HG02970 (cell line): ENCODE data around the gene ZFAND3.
"Not testable (repeated sequence)": the region's sequence is repeated elsewhere in the genome, so short reads cannot be mapped to it uniquely, and the experiment has no call there.

Experiments
- ATAC-seq: cut with Tn5 transposase; IDR thresholded peaks from one replicate; pipeline ENCODE4 v1.9.1; 2021; ENCODE audit warnings: mild to moderate bottlenecking, moderate library complexity, moderate number of reproducible peaks; ENCODE audit not compliant: unreplicated experiment, low FRiP score

The ZFAND3 gene

DNA sequence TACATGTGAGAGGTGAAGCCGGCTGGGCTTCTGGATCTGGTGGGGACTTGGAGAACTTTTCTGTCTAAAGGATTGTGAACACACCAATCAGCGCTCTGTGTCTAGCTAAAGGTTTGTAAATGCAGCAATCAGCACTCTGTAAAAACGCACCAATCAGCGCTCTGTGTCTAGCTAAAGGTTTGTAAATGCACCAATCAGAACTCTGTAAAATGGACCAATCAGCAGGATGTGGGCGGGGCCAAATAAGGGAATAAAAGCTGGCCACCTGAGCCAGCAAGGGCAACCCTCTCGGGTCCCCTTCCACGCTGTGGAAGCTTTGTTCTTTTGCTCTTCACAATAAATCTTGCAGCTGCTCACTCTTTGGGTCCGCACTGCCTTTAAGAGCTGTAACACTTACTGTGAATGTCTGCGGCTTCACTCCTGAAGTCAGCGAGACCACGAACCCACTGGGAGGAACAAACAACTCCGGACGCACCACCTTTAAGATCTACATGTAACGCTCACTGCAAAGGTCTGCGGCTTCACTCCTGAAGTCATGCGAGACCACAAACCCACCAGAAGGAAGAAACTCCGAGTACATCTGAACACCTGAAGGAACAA is 143.1 kb downstream of the ZFAND3 start:
- ATAC-seq = not testable (repeated sequence)

DNA sequence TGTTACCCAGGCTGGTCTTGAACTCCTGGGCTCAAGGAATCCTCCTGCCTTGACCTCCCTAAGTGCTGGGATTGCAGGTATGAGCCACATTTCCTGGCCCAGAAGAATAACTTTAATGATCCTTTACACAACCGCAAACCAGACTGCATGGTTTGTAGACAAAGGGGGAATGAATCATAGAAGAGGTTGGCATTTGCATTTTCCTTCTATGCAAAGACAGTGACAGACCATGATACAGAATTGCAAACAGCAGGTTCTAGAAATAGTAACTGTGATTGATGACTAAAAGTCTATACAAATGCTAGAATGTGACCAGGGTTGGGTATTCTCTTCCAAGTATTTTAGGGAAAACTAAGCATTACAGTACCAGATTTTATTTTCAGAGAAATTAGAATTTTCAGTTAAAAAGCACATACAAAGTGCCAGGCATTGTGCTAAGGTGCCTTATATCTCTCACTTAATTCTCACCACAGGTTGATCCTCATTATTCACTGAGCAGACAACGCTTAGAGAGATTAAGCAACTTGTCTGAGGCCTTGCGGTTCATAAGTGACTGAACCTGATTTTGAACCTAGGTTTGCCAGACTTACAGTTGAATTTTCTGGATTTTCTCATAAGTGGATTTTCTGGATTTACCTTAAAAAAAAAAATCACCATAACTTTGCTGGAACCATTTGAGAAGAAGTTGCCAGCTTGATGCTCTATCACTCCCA is 146.6 kb downstream of the ZFAND3 start:
- no peak for ATAC-seq

DNA sequence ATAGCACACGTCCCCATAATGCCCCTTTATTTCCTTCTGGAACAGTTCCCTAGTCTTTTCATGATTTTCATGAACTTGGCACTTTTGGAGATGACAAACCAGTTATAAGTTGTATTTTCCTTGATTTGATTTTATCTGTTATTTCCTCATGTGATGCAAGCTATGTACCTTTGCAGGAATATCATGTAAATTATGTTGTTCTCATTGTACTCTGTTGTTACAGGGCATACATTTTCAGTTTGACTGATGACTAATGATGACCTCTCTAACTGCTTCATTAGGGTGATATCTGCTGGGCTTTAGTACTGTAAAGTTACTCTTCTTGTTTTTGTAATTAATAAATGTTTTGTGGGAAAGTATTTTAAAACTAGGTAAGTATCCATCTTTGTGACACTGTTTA is 147.3 kb downstream of the ZFAND3 start:
- no peak for ATAC-seq

- no peak for ATAC-seq
Observed at GRCh38 chr6:37967651-37968050, 148.1 kb downstream of the ZFAND3 start.

DNA sequence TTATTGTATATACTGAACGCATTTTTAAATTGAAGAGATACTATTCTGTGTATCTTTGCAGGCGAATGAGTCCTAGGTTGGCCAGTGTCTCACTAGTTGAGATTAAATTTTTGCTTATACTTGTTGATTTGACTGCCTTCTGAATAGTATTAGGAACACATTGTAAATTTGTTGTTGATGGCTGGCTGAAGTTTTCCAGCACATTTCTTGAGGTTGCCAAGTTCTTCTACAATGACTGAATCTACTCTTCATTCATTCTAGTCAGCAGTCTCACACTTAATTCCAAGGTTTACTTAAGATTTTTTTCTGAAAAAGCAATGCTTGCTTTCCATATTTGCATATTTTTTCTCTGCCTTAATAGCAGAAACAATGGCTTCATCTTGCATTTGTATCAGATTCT is 151.7 kb downstream of the ZFAND3 start:
- ATAC-seq = no peak

GRCh38 chr6:37971711-37972390 is 152.3 kb downstream of the ZFAND3 start:
- no peak for ATAC-seq

GRCh38 chr6:37972994-37973757 is 153.6 kb downstream of the ZFAND3 start:
- ATAC-seq = no peak

- no peak for ATAC-seq
Observed at GRCh38 chr6:37974381-37974780, 154.9 kb downstream of the ZFAND3 start.

DNA sequence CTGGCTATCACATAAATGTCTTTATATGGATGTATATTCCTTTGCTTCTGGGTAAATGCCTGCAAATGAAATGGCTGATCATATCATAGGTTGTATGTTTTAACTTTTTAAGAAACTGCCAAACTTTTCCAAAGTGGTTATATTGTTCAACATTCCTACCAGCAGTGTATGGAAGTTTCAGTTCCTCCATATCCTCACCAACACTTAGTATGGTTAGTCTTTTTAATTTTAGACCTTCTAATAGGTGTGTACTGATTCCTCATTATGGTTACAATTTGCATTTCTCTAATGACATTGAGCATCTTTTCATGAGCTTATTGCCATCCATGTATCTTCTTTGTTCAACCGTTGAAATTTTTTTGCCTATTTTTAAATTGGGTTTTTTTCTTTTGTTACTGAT is 155.4 kb downstream of the ZFAND3 start:
- no peak for ATAC-seq

GRCh38 chr6:37977715-37978114 is 158.2 kb downstream of the ZFAND3 start:
- ATAC-seq = no peak

DNA sequence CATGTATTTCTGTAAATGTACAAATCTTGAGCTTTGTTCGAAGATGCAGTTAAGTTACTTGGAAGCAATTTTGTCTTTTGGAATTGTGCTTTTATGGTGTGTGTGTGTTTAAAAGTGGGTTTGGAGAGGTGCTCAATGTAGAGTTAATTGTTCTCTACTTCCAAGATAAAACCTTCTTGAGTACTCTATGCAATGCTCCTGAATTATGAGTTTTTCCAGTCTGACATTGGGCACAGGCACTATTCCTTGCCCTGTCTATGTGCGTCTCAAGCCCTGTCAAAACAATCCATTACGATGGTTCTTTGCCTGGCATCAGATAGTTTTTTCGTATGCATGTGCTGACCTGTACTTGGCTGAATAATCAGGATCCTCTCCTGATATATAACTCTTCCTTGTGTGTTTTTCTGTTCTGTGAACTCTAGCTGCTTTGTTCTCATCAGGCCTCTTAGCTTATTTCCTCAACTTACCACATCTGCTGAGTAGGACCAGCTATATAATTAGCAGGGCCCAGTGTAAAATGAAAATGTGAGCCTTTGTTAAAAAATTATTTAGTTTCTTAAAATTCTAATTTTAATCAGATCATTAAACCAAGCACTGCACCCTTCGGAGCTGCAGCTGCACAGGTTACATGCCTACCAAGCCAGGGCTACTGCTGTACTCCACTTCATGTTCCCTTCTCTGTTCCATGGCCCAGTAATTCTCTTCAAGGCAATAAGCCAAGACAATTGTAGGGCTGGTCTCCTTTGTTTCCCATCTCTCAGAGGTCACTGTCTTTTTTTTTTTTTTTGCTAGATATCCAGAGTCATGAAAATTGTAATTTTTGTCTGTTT is 160.1 kb downstream of the ZFAND3 start:
- no peak for ATAC-seq

GRCh38 chr6:37980222-37980595 is 160.7 kb downstream of the ZFAND3 start:
- no peak for ATAC-seq

DNA sequence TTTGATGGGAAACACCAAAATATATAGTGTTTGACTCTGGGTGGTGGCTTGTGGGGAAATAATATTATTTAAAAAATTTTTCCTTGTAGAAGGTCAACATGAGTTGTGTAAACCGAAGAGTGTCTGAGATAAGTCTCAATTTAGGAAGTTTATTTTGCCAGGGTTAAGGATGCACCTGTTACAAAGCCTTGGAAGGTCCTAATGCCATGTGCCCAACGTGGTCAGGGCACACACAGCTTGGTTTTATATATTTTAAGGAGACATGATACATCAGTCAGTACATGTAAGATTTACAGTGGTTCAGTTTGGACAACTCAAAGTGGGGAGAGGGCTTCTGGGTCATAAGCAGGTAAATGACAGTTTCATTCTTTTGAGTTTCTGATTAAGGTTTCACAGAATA is 162.1 kb downstream of the ZFAND3 start:
- ATAC-seq = no peak

DNA sequence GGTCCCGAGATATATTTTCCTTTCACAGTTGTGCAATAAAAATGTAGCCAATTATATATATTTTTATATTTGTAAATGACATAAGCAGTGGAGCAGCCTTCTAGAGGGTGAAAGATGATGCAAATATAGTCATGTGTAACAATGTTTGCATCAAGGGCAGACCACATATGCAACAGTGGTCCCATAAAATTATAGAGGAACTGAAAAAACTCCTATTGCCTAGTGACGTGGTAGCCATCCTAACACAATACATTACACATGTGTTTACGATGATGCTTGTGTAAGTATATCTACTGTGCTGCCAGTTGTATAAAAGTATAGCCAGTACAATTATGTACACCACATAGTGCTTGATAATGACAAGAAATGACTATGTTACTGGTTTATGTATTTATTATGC is 162.8 kb downstream of the ZFAND3 start:
- ATAC-seq = no peak

GRCh38 chr6:37983720-37984501 is 164.4 kb downstream of the ZFAND3 start:
- ATAC-seq = no peak

- no peak for ATAC-seq
Observed at GRCh38 chr6:37984578-37984977, 165.1 kb downstream of the ZFAND3 start.

DNA sequence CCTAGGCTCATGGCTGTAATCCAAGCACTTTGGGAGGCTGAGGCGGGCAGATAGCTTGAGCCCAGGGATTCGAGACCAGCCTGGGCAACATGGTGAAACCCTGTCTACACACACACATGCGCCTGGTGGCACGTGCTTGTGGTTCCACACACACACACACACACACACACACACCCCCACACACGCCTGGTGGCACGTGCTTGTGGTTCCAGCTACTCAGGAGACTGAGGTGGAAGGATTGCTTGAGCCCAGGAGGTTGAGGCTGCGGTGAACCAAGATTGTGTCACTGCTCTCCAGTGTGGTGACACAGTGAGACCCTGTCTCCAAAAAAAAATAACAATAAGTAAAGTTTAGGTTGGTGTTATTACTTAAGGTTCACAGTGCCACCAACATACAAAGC is 165.8 kb downstream of the ZFAND3 start:
- ATAC-seq = no peak

- no peak for ATAC-seq
Observed at GRCh38 chr6:37987018-37987417, 167.5 kb downstream of the ZFAND3 start.

DNA sequence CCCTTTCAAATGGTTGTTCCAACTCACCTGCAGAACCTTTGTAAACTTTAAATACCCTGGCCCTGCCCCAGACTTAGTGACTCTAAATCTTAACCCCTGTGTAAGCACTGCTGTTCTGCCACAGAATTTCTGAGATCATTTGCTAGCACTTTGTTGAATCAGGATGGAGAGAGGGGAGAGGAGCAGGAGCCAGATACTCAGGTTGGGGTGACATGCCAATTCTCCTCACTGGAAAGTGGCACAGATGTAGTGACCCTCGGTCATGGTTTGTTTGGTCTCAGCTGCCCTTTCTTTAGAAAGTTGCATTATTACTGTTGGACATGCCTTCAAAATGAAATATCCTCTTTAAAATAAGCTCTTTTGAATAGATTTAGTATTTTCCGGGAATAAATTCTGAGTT is 168.0 kb downstream of the ZFAND3 start:
- no peak for ATAC-seq

DNA sequence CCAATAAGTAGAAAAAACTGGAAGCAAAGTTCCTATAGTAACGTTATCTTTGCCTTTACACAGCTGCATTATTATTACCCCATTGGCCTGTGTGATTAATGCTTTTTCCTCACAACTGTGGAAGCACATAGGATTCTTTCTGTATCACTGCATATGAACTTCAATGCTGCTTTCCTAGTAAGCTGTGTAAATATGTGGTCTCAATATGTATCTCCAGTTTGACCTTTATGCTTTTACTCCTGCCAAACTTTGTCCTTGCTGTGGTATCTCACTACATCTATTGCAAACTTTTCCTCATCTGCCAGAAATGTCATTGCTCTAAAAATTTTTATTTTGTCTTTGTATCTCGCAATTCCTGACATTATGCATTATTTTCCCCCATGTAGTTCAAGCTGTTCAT is 168.6 kb downstream of the ZFAND3 start:
- ATAC-seq = no peak
